ENCODE data around the gene DDX42.

GRCh38 chr17:63766754-63767153 is 7.2 kb upstream of the DDX42 start:
- TF ChIP-seq CBX2 (IDR thresholded peaks at IDR 0.05; ENCODE audit: low read depth, low read length) (no peak), CBX2 (CRISPR knock-in tag; IDR thresholded peaks at IDR 0.05; ENCODE audit: low read depth) (no peak), CTCF (CRISPR knock-in tag; IDR thresholded peaks at IDR 0.05) (no peak), ZZZ3 (CRISPR knock-in tag; IDR thresholded peaks at IDR 0.05; ENCODE audit: borderline replicate concordance) (no peak), EHMT2 (IDR thresholded peaks at IDR 0.05; ENCODE audit: borderline replicate concordance, low read depth, low read length) (no peak), ZNF30 (CRISPR knock-in tag; IDR thresholded peaks at IDR 0.05) (no peak), CEBPB (IDR thresholded peaks at IDR 0.05; ENCODE audit: borderline replicate concordance, low read depth, low read length) (no peak), SRF (IDR thresholded peaks at IDR 0.05; ENCODE audit: low read depth, low read length) (no peak), POLR2A (IDR thresholded peaks at IDR 0.05; ENCODE audit: insufficient read depth in 1 of 2, low read depth in 2 of 2, low read length in 2 of 2) (no peak), ZBTB7A (CRISPR knock-in tag; IDR thresholded peaks at IDR 0.05) (no peak), JUND (CRISPR knock-in tag; IDR thresholded peaks at IDR 0.05) (no peak), PHF8 (CRISPR knock-in tag; IDR thresholded peaks at IDR 0.05) (no peak)
